Stimulated activated CD8-positive, alpha-beta memory T cell treated with anti-CD3 and anti-CD28 coated beads, Interleukin-4, amount 100 ng/mL, for 48 hours (primary cell): ENCODE data around the gene KLK11.

Source experiments
- DNase-seq: peaks from one replicate; pipeline ENCODE4 v3.0.0-alpha.2; 2020

Gene KLK11

GRCh38 chr19:51026554-51026831 lies at the start of gene KLK11:
Gene KLK11, minus strand, starts transcription at chr19:51026616. Its CDS starts 985 bp downstream, at chr19:51025631.
- no peak for DNase-seq

GRCh38 chr19:51075998-51076397 lies 49.6 kb upstream of the KLK11 start:
- DNase-seq, result no peak

- no peak for DNase-seq
These were observed 44.6 kb upstream of the KLK11 start for GRCh38 chr19:51071095-51071405.

GRCh38 chr19:51070334-51071094 lies 44.1 kb upstream of the KLK11 start:
- no peak for DNase-seq

- no peak for DNase-seq
These were observed 40.2 kb upstream of the KLK11 start for GRCh38 chr19:51066393-51067186.

GRCh38 chr19:51065221-51065960 lies 39.0 kb upstream of the KLK11 start:
- DNase-seq, result no peak

GRCh38 chr19:51064534-51065220 lies 38.3 kb upstream of the KLK11 start, which contains the start of gene KLK13:
Gene KLK13, minus strand, starts transcription at chr19:51065092. Its CDS starts 25 bp downstream, at chr19:51065067.
- no peak for DNase-seq

- no peak for DNase-seq
These were observed 37.2 kb upstream of the KLK11 start for GRCh38 chr19:51063664-51064063.

- no peak for DNase-seq
These were observed 34.6 kb upstream of the KLK11 start for GRCh38 chr19:51060973-51061372.

- DNase-seq, result no peak
These were observed 33.9 kb upstream of the KLK11 start for GRCh38 chr19:51060336-51060735.

GRCh38 chr19:51059715-51060114 lies 33.3 kb upstream of the KLK11 start:
- no peak for DNase-seq

- DNase-seq, result no peak
These were observed 29.4 kb upstream of the KLK11 start for GRCh38 chr19:51055866-51056265.

GRCh38 chr19:51047031-51047335 lies 20.6 kb upstream of the KLK11 start:
- DNase-seq, result no peak

- no peak for DNase-seq
These were observed 17.9 kb upstream of the KLK11 start for GRCh38 chr19:51044327-51044726.

GRCh38 chr19:51043497-51043896 lies 17.1 kb upstream of the KLK11 start:
- DNase-seq, result no peak

GRCh38 chr19:51040151-51040550 lies 13.7 kb upstream of the KLK11 start:
- DNase-seq, result no peak

- no peak for DNase-seq
These were observed 10.1 kb upstream of the KLK11 start for GRCh38 chr19:51036519-51036918.

GRCh38 chr19:51034704-51035103 lies 8.3 kb upstream of the KLK11 start, which contains the start of gene KLK12:
Gene KLK12, minus strand, starts transcription at chr19:51035002. Its CDS starts 381 bp downstream, at chr19:51034621.
- DNase-seq, result no peak

GRCh38 chr19:51031880-51032225 lies 5.4 kb upstream of the KLK11 start:
- no peak for DNase-seq

GRCh38 chr19:51031220-51031879 lies 4.9 kb upstream of the KLK11 start:
- DNase-seq, result no peak

- DNase-seq, result no peak
These were observed 4.2 kb upstream of the KLK11 start for GRCh38 chr19:51030631-51031030.

- no peak for DNase-seq
These were observed 3.3 kb upstream of the KLK11 start for GRCh38 chr19:51029718-51030117.

GRCh38 chr19:51027873-51028272 lies 1.5 kb upstream of the KLK11 start:
- DNase-seq, result no peak
